GM18499 (cell line): Measurements from ENCODE around the gene INPP5E.

ENCODE experiments used
- ATAC-seq: cut with Tn5 transposase; IDR thresholded peaks from one replicate; pipeline ENCODE4 v1.9.1; 2021; ENCODE audit warnings: moderate number of reproducible peaks; ENCODE audit not compliant: insufficient read depth, unreplicated experiment

INPP5E gene

DNA sequence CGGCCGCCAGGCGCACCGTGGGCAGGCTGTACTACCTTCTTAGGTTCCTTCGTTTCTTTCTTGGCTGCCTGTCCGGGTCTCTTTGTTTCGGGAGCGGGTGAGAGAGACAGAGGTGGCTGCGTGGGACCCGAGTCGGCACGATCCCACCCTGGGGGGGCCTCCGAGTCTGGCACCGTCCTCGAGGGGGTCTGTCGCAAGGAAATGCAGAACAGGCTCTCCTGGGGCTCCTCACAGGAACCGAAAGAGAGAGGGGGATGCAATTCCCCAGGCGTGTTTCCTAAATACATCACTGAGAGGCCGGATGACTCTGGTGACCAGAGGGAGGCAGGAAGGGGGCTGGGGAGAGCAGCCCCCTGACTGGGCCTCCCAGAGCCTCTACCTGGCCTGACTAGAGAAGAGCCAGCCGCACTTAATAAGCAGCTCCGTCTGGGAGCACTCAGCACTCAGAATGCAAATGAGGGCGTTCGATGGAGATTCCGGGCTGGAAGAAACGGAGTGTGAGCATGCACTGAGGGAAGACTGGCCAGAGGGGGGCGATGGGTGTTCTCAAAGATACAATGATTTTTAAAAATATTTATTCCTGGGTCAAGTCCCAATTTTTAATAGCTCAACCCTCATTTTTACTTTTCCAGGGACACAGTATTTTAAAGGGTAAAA is 11.7 kb upstream of the INPP5E start:
- no peak for ATAC-seq

DNA sequence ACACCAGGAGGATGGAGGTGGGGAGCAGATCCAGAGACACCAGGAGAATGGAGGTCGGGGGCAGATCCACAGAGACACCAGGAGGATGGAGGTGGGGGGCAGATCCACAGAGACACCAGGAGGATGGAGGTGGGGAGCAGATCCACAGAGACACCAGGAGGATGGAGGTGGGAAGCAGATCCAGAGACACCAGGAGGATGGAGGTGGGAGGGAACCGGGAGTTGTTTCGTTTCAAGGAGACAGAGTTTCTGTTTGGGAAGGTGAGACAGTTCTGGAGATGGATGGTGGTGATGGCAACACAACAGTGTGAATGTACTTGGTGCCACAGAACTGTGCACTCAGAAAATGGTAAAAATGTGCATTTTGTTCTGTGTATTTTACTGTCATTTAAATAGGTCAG is 9.0 kb upstream of the INPP5E start:
- no peak for ATAC-seq

DNA sequence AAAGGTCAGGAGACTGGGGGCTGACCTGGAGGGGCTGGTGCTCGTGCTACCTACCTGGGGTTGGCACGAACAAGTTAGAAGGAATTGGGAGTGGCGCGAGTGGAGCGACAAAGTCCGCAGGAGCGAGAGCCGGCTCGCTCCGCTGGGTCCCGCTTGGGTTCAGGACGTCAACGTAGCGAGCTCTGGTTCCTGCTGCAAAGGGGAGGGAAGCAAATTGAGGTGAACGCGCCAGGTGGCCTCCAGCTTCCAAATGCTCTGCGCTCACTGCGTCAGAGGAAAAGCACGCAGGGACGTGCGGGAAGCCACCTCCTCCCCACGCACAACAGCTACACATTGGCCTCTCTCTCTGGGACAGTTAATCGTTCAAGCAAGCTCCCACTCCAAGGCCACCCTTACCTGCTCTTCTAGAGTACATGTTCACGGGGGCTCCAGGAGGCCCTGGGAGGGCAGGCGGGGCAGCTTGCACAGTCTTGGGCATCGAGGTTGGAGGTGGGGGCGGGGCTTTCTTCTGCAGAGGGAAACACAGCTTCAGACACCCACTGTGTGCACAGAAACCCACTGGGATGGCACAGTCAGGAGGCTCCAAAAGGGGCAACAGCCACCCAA is 7.6 kb upstream of the INPP5E start:
- no peak for ATAC-seq

DNA sequence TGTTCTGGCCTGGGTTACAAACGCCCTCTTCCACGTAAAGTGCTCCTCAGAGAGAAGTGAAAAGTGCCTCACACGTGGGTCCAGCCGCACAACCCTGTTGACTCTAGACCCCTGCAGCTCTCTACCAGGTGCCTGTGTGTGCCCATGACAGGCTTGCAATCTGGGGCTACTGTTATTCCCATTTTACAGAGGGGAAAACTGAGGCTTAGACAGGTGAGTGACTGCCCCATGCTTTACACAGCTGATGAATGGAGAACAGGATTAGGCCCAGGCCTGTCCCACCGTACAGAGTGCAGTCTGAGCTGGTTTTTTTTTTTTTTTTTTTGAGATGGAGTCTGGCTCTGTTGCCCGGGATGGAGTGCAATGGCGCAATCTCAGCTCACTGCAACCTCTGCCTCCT is 6.2 kb upstream of the INPP5E start:
- ATAC-seq: no peak

DNA sequence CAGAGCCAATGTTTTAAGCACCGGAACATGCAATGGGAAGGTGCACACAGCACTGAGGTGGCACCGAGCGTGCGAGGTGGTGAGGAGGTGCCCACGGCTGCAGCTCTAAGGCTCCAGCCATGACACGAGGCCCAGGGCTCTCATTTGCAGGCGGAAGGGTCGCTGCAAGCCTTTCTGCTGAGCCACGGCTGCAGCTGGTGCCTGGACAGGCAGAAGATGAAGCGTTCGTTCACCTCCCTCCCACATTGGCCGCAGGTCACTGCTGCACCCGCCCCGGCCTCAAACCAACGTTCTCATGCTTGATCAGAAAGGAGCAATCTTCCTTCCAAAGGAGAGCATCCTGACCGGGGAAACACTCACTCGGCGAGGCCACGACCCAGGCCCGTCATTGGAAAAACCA is 4.5 kb upstream of the INPP5E start:
- ATAC-seq: no peak

DNA sequence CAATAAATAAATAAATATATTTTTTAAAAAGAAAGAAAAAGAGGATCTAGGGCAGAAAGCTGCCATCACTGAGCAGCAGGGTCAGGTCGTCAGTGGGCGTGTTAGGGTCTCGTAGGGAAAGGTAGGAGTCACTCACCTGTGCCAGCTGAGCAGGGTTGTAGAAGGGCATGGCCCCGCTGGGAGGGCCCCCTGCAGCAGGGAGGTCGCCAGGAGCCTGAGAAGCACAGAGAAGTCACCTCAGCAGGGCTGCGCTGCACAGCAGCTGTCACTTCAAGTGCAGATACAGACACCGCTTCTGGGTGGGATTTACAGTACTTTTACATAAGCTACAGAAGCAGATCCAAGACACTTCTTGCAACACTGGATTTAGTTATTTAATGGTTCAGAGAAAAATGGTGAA is 4.0 kb upstream of the INPP5E start:
- no peak for ATAC-seq

DNA sequence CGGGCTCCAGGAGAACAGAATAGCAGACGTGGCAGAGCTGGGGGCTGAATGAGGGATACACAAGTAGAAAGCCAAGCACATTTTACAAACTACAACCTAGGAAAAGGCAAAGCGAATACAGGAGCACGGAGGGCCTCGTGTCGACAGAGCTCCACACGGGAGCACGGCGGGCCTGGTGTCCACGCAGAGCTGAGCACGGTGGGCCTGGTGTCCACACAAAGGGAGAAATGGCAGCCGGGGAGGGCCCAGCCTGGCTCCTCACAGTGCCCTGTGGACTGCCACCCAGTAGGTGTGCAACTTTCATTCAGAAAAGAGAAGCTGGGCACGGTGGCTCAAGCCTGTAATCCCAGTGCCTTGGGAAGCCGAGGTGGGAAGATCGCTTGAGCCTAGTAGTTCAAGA is 3.4 kb upstream of the INPP5E start:
- ATAC-seq: no peak

DNA sequence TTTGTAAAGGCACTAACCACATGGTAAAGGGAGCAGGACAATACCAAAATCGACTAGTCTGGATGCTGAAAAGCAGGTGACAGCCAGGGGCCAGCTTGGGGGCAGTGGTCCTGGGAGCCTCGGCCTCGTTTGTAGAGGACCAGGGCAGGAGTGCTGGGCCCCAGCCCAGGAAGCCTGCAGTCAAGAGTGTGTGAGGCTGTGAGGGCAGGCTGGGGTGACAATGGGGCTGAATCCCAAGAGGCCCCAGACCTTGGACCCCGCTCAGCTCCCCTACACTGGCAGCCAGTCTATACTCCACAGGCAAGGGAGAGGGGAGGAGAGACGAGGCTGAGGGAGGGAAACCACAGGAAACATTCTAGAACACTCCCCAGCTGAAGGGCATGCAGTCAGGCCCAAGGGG is 2.6 kb upstream of the INPP5E start:
- no peak for ATAC-seq

DNA sequence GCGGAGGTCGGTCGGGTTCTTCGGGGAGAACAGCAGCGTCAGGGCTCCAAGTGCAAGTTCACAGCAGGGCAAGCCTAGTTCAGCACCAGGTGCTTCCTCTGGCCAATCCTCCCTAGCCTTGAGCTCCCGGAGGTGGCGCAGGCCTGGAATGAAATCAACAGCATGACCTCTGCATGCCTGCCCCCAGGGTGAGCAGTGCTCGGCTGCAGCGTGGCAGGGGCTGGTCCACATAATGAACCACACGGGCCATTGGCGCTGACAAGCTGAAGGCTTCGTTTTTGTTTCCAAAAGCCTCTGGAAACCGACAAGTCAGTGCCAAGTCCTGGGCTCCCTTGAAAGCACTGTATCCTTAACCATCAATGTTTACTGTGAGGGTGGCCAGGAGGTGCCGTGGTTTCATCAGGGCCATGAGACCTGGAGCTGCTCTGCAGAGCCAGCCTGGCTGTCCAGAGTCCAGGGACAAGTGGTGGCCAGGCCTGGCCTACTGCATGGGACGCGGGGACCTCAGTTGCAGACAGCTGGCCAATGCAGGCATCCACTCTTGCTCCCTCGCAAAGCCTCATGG is 2.1 kb upstream of the INPP5E start:
- no peak for ATAC-seq

DNA sequence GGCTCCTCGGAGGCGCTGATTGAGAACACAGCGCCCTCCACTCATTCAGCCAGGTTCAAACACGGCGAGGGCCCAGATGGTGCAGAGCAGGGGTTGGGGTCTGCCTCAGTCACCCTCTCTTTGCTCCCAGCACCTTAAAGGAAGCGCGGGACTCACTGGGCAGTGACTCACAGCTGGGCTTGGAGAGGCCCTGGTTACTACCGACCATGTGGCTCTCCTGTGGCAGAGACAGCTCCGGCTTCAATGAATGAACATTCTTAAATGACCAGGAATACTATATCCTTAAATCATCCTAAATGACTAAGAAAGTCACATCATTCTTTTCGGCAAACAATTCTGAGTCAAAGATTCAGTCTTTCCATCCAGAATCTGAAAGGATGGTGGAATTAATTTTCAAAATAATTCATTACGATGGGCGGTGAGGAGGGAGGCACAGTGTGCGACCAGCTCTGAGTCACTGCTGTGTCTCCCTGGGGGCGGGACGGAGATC is 1.6 kb upstream of the INPP5E start:
- no peak for ATAC-seq

DNA sequence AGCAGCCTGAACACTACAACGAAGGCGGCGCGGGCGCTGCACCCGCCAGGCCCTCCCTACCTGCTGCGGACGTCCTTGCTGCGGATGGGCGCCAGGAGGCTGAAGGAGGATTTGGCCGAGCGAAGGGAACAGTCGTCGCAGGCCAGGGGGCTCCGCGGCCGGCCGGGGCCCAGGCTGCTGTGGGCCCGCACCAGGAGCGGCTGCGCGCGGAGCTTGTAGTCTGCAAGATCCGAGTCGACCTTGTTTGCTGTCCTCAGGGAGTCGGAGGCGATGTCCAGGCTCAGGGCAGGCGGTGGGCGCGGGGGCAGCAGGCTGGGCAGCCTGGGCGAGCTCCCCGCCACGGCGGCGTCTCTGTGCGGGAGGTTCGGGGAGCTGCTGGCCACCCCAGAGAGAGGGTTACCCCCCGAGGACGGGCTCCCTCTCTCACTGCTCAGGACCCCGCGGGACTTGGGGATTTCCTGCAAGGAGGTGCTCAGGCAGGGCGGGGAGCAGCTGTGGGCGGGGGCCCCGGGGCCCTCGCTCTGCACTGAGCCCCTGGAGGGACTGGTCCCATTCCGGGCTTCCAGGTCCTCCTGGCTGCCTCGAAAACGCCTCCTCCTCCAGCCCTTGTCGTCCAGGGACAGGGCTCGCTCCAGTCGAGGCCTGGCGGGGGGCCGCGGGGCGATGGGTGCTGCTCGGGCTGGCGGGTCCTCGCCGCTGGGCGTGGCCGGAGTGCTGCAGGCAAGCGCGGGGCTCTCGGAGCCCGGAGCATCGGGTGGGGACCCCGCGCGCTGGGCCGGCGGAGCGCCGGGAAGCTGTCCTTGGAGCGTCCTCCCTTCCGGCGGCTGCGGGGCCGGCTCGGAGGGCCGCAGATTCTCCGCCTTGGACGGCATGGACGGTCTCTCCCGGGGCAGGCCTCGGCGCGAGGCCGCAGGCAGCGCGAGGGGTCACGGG is 831 bp downstream of the INPP5E start:
- ATAC-seq: no peak

DNA sequence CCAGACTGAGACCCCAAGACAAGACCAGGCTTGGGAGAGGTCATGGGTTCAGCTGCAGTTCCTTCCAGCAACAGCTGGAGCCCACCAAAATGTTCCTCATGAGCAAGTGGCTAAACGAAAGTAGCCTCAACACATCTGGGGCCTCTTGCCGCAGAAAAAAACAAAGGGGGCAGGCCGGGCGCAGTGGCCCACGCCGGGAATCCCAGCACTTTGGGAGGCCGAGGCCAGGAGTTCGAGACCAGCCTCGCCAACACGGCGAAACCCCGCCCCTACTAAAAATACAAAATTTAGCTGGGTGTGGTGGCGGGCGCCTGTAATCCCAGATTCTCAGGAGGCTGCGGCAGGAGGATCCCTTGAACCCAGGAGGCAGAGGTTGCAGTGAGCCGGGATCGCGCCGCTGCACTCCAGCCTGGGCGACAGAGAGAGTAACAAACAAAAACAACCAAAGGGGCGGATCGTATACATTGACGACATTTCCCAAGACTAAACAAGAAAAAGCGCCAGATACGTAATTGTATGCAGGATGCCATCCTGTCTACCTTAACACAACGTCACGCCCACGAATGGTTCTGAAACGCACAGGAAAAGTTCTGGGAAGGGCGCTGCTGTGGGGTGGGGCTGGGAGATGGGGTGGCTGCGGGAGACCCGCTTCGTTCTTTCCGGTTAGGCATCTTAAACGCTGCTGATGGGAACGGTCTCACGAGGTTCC is 1.7 kb downstream of the INPP5E start:
- ATAC-seq: no peak

DNA sequence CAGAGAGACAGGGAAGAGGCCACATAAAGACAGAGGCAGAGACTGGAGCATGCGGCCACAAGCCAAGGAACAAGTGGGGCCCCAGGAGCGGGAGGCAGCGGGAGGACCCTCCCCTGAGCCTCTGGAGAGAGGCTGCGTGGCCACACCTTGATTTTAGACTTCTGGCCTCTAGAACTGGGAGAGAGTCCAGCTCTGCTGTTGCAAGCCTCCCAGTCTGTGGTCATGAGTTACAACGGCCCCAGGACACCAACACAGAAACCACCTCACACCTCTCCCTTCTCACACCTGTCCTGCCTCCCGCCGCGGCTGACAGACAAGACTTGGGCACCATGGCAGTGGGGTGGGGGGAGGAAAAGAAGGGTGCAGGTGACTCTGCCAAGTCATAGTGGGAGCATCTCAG is 2.2 kb downstream of the INPP5E start:
- ATAC-seq: no peak

DNA sequence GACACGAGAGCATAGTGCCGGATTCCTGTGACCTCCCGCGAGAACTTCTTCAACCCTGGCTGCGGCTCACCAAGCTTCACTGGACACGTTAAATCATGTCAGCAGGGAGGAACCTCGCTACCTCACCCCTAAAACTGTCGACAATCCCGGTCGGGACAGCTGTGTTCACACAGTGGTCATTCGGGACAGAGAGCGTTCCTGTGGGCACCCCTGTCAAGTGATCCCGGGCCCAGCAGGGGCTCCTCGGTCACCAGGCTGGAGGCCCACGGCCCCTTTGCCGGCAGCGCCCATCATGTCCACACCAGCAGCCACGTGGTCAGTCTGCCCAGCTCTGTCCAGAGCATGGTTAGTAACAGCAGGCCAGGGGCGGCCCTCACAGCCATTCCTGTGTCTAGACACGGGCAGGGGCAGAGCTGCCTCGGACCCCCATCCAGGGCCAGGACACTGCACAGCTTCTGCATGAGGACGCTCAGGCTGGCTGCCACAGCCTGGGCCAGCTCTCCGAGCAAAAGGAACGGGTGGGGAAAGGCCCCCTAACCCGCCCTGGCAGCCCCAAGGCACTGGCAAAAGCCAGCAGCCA is 3.5 kb downstream of the INPP5E start:
- ATAC-seq: no peak

DNA sequence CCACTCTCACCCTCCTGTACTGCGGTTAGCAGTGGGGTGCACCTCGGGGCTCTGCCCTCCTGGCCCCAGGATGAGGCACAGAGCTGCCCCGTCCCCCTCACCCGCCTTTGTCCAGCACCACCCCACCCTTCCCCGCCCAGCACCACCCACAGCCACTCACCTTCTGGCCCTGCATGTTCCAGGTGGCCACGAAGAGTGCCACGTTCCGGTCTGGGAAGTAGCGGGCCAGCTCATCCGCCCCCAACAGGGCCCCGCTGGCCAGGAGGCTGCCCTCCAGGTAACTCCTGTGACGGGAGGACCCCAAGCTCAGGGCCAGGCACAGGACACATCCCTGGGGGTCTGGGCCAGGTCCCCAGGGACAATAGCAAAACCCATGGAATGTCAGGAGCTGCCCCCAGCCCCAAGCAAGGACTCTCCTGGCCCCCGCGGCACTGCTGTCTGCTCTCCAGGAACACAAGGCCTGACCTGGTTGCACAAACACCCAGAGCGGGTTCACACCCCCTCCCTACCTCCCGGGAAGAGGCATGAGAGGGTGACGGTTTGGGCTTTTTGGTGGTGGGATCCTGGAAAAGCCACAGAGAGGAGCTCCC is 5.0 kb downstream of the INPP5E start:
- no peak for ATAC-seq

DNA sequence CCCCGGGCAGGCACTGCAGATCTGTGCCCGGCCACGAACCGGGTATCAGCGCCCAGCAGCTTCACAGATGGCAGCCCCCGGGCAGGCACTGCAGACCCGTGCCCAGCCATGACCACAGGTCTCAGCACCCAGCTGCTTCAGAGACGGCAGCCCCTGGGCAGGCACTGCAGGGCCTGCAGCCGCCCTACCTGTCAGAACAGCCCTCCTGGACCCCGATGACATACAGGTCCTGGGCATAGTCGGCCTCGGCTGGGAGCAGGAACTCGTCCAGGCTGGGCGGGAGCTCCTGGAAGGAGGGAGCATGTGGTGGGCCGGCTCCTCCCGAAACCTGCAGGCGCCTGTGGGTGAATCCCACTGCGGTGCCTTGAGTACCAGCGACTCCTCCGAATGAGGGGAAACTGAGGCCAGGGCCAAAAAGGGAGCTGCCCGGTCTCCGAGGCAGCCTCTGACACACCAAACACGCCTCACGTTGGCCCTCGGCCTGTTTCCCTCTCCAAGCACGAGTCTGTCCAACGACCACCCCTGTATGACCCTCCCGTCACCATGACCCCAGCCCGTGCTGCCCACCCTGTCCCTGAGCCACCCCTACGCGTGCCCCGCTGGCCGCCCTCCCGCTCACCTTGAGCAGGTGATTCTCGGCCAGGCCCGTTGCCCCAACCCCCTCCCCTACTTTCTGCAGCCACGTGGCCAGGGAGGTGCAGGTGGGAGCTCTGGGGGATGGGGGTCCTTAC is 5.6 kb downstream of the INPP5E start:
- no peak for ATAC-seq

DNA sequence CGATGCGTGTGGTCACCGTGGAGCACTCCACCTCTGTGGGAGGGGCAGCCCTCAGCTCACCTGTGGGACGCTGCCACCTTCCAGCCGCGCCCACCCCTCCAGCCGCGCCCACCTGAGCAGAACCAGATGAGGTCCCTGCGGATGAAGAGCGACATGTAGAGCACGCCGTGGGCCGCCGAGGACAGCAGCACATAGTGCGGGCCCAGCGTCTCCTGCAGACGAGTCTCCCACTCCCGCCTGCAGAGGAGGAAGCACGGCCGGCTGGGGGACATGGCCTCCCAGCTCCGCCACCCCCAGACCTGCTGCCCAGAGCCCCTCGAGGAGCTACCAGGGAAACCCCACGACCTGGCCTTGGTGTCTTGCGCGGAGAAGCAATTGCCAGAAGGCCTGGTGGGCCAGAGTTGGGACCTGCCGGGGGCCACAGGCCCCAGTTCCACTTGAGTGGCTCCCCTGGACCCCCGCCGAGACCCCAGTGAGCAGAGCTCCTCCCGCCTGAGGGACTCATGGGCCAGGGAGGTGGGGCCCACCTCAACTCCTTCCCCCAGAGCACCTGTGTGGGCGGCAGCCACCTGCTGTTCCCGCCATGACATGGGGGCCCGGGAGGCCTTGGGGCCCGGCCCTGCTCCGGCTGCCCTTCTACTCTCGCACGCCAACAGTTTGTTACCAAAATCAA is 6.5 kb downstream of the INPP5E start:
- no peak for ATAC-seq

DNA sequence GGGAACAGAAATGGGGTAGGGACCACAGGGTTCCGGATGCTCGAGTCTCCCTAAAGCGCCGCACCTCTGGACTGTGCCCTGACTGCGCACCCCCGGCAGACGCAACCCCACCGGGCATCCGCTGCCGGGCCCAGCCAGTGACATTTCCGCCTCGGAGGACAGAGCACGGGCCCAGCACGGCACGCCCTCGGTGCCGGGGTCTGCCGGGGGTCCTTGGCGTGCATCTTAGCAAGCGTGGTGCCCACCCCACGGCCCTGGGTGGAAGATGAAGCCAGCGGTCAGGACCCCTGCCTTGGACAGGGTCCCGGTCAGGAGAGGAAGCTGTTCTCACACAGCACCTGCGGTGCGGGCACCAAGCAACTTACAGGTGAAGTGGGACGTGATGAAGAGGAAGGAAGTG is 7.1 kb downstream of the INPP5E start:
- no peak for ATAC-seq
